Stimulated activated CD4-positive, alpha-beta T cell treated with anti-CD3 and anti-CD28 coated beads, Interleukin-4, amount 100 ng/mL, for 24 hours (primary cell): Measurements from ENCODE around the gene S100A5.
"Not testable (repeated sequence)": the region's sequence is repeated elsewhere in the genome, so short reads cannot be mapped to it uniquely, and the experiment has no call there.

Experiments used
- DNase-seq: peaks from one replicate; pipeline ENCODE4 v3.0.0-alpha.2; 2020

The S100A5 gene

GRCh38 chr1:153532181-153532580, 8.6 kb downstream of the S100A5 start:
- peak; percentile 46 for DNase-seq

DNA sequence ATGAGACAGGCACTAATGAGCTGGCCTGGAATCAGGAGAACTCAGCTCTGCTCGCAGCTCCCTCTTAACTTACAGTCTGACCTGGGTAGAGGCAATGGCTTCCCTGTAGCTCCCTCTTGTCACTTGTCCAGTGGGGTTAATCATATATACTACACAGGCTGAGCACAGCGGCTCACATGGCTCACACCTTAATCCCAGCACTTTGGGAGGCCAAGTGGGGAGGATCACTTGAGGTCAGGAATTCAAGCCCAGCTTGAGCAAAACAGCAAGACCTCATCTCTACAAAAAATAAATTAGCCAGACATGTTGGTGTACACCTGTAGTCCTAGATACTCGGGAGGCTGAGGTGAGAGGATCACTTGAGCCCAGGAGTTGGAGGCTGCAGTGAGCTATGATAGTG, 9.1 kb downstream of the S100A5 start:
- no peak for DNase-seq

- no peak for DNase-seq
These were observed 13.1 kb downstream of the S100A5 start for GRCh38 chr1:153527683-153528040.

DNA sequence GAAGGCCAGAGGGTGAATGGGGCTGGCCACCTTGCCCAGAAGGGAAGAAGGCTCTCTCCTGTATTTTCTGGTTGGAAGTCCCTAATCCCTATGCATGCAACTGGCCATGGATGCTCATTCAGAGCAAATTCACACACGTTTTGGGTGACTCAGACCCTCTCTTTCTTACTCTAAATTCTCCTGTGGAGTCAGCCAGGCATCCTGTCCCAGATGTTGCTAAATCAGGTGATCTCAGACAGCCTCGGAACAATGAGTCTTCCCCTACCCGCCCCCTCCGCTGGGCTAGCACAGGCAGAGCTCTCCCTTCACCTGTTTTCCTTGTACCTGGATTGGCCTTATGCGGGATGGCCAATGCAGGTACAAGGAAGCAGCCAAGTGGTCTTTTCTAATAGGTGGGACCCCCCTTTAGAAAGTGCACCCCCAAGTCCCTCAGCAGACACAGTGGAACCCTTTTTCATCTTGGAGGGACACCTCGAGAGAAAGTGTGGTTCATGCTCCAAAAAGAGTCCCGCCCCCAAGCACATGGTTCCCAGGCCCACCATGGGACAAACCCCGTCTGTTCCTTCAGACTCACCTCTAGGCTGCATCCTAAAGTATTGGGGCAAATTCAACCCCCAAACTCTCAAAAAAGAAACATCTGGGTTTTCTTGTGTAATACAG, 13.6 kb downstream of the S100A5 start:
- DNase-seq: no peak

DNA sequence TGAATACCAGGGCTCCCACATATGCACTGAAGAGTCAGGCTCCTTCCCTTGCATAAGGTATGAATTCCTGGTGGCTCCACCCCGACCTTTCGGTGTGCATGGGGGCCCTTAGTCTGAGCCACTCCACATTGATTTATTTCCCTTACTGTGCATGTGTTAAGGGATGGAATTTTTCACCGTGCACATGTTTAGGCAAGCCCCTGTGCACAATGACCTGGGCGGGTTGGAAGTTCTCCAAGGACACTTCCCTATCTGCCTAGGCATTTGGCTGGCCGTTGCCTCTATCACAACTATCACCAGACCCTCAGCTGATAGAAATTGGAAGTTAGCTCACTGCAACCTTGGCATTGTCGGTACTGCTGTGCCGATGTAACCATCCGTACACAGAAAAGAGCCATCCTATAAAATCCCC, 14.6 kb downstream of the S100A5 start:
- no peak for DNase-seq

DNA sequence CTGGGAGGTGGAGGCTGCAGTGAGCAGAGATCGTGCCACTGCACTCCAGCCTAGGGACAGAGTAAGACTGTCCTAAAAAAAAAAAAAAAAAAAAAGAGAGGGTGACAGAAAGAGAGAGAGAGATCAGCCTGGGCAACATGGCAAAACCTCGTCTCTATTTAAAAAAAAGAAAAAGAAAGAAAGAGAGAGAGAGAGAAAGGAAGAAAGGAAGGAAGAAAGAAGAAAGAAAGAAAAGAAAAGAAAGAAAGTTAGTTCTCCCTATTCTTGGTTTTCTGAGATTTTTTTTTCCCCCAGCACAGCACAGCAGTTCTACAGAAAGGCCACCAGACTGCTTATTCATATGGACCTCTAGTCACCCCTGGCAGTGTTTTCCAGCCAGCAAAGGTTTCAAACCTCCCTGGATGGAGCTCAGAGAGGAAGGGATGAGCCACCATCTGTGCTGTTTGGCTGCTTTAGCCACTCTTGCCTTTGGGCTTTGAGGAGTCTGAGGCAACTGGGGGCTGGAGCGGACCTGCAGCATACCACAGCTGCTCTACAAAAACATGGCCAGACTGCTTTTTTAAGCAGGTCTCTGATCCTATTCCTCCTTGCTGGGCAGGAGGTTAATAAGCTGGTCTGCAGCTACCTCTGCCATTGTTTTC, 15.5 kb downstream of the S100A5 start:
- no peak for DNase-seq

DNA sequence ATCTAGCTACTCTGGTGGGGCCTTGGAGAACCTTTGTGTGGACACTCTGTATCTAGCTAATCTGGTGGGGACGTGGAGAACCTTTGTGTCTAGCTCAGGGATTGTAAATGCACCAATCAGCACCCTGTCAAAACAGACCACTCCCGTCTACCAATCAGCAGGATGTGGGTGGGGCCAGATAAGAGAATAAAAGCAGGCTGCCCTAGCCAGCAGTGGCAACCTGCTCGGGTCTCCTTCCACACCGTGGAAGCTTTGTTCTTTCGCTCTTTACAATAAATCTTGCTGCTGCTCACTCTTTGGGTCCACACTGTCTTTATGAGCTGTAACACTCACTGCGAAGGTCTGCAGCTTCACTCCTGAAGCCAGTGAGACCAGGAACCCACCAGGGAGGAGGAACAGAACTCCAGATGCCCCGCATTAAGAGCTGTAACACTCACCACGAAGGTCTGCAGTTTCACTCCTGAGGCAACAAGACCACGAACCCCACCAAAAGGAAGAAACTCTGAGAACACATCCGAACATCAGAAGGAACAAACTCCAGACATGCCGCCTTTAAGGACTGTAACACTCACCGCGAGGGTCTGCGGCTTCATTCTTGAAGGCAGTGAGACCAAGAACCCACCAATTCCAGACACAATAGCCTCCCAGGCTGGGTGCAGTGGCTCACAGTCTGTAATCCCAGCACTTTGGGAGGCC, 18.2 kb downstream of the S100A5 start:
- DNase-seq: not testable (repeated sequence)

- not testable (repeated sequence) for DNase-seq
These were observed 18.9 kb downstream of the S100A5 start for GRCh38 chr1:153521808-153522207.

DNA sequence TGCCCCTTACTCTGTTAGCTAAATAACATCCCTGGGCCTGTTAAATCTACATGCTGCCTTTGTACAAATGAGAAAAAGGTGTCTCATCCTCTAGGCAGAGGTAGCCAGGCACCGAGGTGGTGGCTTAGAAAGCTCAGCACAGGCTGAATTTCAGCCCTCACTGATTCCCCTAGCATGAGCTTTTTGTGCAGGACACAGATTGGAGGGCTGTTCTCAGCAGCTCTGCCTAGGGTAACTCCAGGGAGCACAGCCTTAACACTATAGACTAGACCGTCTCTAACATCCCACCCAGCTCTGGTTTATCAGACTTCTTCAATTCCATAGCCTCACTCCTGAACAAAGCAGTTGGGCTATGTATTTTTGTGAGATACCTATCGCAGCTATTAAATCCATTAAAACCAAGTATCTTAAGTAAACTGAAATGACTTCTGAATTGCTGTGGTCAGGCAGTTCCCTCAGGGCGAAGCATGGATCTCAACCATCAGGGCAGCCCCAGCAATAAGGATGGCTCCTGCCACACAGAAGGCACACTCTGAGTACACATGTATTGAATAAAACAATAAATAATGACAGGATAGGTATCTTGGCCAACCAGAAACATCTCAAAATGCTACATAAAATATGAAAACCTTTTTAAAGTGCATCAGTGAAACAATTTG, 19.8 kb downstream of the S100A5 start:
- DNase-seq: no peak

DNA sequence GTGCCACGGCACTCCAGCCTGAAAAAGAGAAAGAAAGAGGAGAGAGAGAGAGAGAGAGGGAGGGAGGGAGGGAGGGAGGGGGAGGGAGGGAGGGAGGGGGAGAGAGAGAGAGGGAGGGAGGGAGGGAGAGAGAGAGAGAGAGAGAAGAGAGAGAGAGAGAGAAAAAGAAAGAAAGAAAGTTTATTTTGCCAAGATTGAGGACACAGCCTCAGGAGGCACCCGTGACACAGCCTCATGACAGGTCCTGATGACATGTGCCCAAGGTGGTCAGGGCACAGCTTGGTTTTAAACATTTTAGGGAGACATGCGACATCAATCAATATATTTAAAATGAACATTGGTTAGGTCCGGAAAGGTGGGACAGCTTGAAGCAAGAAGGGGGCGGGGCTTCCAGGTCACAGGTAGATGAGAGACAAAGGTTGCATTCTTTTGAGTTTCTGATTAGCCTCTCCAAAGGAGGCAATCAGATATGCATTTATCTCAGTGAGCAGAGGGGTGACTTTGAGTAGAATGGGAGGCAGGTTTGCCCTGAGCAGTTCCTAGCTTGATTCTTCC, 20.5 kb downstream of the S100A5 start:
- not testable (repeated sequence) for DNase-seq

DNA sequence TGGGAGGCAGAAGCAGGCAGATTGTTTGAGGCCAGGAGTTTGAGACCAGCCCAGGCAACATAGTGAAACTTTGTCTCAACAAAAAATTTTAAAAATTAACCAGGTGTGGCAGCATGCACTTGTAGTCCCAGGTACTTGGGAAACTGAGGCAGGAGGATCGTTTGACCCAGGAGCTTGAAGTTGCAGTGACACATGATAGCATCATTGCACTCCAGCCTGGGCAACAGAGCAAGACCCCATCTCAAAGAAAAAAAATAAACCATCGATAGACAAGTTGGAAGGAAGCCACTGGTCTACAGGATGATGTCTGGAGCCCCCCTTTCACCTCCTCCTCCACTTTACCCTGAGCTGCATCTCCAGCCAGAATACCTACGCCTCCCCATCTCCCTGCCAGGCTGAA, 21.5 kb downstream of the S100A5 start:
- DNase-seq: no peak

DNA sequence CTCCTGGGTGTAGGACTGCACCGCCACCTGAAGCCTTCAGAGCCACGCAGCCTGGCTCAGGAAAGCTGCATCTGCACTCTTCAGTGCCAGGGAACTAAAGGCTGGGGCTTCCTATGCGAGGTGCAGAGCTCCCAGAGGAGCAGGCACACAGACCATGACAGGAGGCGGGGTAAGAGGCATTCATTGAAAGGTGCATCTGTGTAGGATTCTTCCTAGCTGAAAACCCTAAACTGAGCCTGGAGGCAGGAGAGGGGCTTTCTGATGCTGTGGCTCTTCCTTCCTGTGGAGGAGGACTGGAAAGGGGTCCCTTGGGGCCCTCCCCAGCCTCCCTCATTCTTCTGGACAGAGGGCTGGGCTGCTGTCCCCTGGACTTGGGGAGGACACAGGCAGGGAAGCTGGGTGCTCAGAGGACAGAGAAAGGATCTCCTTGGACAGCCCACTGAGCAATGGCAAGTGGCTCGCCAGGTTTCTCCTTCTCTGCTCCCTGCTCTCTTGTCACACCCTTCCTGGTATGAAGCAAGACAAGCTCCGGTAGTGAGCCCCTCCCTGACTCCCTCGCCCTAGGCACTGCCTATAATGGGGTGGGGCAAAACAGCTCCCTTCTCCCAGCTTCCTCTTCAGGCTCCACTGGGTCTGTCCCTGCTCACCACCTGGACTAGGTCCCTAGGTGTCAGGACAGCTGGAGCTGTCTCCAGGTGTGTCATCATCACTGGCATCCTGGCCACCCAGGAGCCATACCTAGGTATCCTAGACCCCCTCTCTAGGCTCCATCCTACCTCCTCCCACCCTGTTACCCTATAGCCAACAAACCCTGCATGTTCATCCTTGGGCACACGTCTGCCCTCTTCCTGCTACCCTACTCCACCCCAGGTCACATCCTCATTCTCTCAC, 25.0 kb downstream of the S100A5 start:
- no peak for DNase-seq

- no peak for DNase-seq
These were observed 27.1 kb downstream of the S100A5 start for GRCh38 chr1:153513666-153514065.

- DNase-seq: no peak
These were observed 27.7 kb downstream of the S100A5 start for GRCh38 chr1:153513023-153513422.

GRCh38 chr1:153510984-153511410, 29.7 kb downstream of the S100A5 start:
- peak; percentile 86 for DNase-seq

GRCh38 chr1:153509729-153510354, 30.9 kb downstream of the S100A5 start:
- DNase-seq: peak; percentile 75

- DNase-seq: no peak
These were observed 31.7 kb downstream of the S100A5 start for GRCh38 chr1:153509036-153509435.

DNA sequence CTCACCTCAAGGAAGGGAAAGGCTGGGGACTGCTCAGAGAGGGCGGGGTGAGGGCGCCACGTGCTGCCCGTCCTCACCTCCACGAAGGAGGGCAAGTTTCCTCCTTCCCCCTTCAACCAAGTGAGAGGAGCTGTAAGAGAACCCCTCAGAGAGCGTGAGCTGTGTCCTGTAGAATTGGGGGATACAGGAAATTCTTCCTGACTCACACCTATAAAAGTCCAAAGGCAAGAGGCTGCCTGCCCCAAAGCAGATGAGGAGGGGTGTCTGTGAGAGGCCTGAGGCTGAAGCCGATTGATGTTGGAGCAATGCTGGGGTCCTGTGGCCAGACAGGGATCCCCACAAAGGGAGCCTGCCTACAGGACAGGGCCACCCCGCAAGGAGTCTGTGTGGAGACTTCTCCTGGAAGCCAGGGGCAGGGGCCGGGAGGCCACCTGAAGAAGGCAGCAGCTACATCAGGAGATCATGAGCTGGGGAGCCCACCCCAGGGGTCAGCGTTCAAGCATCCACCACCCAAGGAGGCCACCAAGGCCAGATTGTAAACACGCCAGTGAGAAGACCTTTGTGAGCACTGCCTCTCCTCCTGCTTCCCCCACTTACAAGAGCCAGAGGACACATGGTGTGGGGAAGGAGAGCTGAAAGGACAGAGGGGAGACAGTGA, 32.7 kb downstream of the S100A5 start:
- DNase-seq: no peak

GRCh38 chr1:153506831-153507413, 33.8 kb downstream of the S100A5 start:
- DNase-seq: no peak

- no peak for DNase-seq
These were observed 34.3 kb downstream of the S100A5 start for GRCh38 chr1:153506386-153506785.

DNA sequence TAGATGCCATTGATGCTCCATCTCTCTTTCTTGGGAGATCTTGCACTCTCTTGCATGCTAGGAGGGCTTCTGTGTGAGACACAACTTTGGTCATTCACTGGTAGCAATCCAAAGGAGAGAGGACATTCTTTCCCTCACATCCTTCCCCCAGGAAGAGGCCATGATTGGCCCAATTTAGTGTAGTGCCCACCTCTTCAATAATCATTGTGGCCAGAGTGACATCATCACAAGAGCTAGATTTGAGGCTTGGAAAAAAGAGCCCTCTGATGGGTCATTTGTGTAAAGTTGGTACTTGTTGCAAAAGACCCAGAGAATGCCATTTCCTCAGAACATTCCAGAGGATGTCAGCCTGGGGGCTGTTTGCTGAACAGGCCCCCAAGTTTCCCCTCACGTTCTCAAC, 35.2 kb downstream of the S100A5 start:
- no peak for DNase-seq
